ENCODE results near the gene NAV2. TPM values are rescaled to one million over a fixed set of nuclear protein-coding genes. Genes with fewer than 3 reads are reported as not detected.
A peak's percentile ranks its signal among the peaks of the same experiment; 100 is the strongest.

NAV2 gene
- total RNA-seq, 1 experiment from 2014 or later, result 46.3 TPM

- DNase-seq, result no peak
- H3K23ac ChIP-seq (ENCODE audit: insufficient read length, low read depth, low read length), result no peak overlapping the region
- no peak overlapping the region for H2BK120ac ChIP-seq (ENCODE audit: low read depth, low read length, poor library complexity, severe bottlenecking)
- no peak overlapping the region for H4K91ac ChIP-seq (ENCODE audit: insufficient read length, low read depth, low read length)
- no peaks in the 10 kb centered on the region for H3K27me3 ChIP-seq (ENCODE audit: insufficient read depth, low read length)
- no peak overlapping the region for H3K14ac ChIP-seq (ENCODE audit: insufficient read depth, low read length)
- no peaks in the 10 kb centered on the region for H3K79me2 ChIP-seq (ENCODE audit: insufficient read depth, low read length)
- H3K4me1 Mint-ChIP-seq, result peaks cover 9 to 10% of the 10 kb centered on the region in 2 experiments; a peak in 3 of 4 replicates
- no peaks in the 10 kb centered on the region for H3K9me3 ChIP-seq (ENCODE audit: control insufficient read depth, low read depth, low read length)
- H3K23me2 ChIP-seq (ENCODE audit: insufficient read length, low read depth, low read length, poor library complexity, severe bottlenecking), result no peaks in the 10 kb centered on the region
- no peak overlapping the region for H4K5ac ChIP-seq (ENCODE audit: insufficient read length, low read depth, low read length)
- no peak overlapping the region for H3K4me3 Mint-ChIP-seq
- no peak overlapping the region for H3K56ac ChIP-seq (ENCODE audit: insufficient read length, low read depth, low read length)
- WGBS (ENCODE audit: extremely low coverage, insufficient read length, low lambda C conversion rate), result no CpG with 5 or more reads among the region's 12 CpGs
- H3K79me1 ChIP-seq (ENCODE audit: insufficient read depth, low read depth, low read length, poor library complexity, severe bottlenecking), result no peaks in the 10 kb centered on the region
- H3K4me2 ChIP-seq (ENCODE audit: insufficient read depth, insufficient read length, low read length), result no peak overlapping the region
- no peaks in the 10 kb centered on the region for H4K20me1 ChIP-seq (ENCODE audit: control insufficient read depth, insufficient read depth, insufficient read length)
- H3K36me3 Mint-ChIP-seq (ENCODE audit: insufficient read depth in 1 of 3, low read depth in 3 of 3), result peaks cover 59 to 90% (median 89%) of the 10 kb centered on the region in 3 experiments; a peak in 6 of 7 replicates
- no peak overlapping the region for H4K8ac ChIP-seq (replicated peaks; ENCODE audit: insufficient read length, low read depth, low read length)
- H3K4ac ChIP-seq (ENCODE audit: low read depth, low read length), result no peak overlapping the region
- H3K27ac ChIP-seq (ENCODE audit: insufficient read length, low read depth, low read length), result no peak overlapping the region
- H2BK15ac ChIP-seq (ENCODE audit: low read depth, low read length), result no peak overlapping the region
- H2BK12ac ChIP-seq (ENCODE audit: insufficient read length, low read depth, low read length), result no peak overlapping the region
- no peak overlapping the region for H2BK20ac ChIP-seq (ENCODE audit: low read depth, low read length, poor library complexity, severe bottlenecking)
- H2AK5ac ChIP-seq (ENCODE audit: insufficient read length, low read length), result no peak overlapping the region
- no peaks in the 10 kb centered on the region for H3K27me3 Mint-ChIP-seq (ENCODE audit: low read depth)
- H3K27ac Mint-ChIP-seq, result peak overlapping the region in 2 of 3 experiments; percentile 20 to 30; a peak in 2 of 7 replicates
- TF ChIP-seq CTCF (conservative IDR thresholded peaks at IDR 0.05), result no peak
- no peak overlapping the region for H3T11ph ChIP-seq (ENCODE audit: low read length)
- no peaks in the 10 kb centered on the region for H3K4me1 ChIP-seq (ENCODE audit: insufficient read depth, low read length)
- H3K9ac ChIP-seq (ENCODE audit: extremely low read depth, insufficient read length, low read length), result no peak overlapping the region
- H3K18ac ChIP-seq (ENCODE audit: insufficient read length, low read depth, low read length), result no peak overlapping the region
- H2AFZ ChIP-seq (ENCODE audit: low read length), result no peak overlapping the region
- H3K9me3 Mint-ChIP-seq, result no peaks in the 10 kb centered on the region; a peak in 2 of 5 replicates
- no peak overlapping the region for H2BK5ac ChIP-seq (ENCODE audit: insufficient read length, low read length)
Measured at GRCh38 chr11:20088397-20089225, 376.0 kb downstream of the NAV2 start.
